Measurements from ENCODE around the gene FBXO5.
A peak's percentile ranks its signal among the peaks of the same experiment; 100 is the strongest.
"Not testable (repeated sequence)": the region's sequence is repeated elsewhere in the genome, so short reads cannot be mapped to it uniquely, and the experiment has no call there.

The FBXO5 gene

DNA sequence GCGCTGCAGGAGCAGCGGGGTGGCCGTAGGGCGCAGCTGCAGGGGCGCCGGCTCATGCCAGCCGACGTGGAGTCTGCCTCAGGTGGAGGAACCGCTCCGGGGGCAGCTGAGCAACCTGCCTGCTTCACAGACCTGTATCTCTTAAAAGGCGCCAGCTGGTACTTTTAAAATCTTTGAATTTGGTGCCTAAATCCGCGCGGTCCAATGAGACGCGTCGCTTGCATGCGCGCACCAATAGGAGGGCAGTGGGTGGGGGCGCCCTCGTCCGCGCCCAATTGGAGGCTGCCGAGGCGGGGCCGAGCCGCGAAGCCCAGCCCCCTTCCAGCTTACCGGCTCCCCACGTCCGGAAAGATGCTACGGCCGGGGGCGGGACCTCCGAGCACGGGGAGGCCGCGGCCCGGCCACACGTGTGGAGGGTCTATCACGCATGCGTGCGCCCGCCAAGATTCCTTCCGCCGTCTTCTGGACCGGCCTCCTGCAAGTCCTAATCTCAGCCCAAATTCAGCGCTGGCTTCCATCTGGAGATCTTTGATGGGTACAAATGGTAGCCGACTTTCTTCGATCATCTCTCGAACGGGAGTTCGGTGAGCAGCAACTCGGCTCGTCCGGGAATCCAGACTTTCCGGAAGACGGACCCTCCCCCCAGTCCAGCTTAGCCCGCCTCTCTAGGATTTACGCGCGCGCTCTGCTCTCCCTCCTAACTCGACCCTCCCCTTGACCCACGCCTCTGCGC is at the start of gene FBXO5:
FBXO5 (minus strand) TSS at position 138 of the 733 bp plus-strand sequence; CDS start at position 56, 82 bp downstream.
- peak; percentile 90 to 95 for DNase-seq (ENCODE audit: low read depth in 2 of 2)

DNA sequence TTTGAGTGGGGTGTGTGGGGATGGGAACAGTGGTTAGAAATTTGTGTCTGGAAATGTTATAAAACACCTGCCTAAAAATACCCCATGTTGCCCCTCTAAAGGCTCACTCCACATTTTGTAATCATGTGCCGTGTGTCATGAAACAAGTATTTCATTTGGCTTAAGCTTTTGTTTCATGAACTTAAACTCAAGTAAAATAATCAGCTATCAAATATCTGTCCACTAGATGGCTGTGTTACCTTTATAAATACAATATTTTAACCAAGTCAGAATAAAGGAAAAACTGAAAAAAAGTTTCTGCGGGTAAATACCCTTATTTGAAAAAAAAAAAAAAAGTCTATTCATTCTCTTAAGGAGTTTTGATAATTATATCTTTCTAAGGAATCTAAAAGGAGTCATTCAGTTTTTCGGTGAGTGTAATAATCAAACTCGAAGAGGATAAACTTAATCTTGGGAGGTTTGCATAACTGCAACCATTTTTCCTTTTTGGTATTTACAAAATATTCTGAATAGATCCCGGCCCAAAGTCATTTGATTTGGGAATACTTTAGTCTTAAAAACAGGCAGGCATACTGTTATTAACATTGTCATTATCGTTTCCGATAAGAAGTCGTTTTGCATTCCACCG is 49.5 kb upstream of the FBXO5 start:
- DNase-seq (ENCODE audit: low read depth in 2 of 2): no peak

DNA sequence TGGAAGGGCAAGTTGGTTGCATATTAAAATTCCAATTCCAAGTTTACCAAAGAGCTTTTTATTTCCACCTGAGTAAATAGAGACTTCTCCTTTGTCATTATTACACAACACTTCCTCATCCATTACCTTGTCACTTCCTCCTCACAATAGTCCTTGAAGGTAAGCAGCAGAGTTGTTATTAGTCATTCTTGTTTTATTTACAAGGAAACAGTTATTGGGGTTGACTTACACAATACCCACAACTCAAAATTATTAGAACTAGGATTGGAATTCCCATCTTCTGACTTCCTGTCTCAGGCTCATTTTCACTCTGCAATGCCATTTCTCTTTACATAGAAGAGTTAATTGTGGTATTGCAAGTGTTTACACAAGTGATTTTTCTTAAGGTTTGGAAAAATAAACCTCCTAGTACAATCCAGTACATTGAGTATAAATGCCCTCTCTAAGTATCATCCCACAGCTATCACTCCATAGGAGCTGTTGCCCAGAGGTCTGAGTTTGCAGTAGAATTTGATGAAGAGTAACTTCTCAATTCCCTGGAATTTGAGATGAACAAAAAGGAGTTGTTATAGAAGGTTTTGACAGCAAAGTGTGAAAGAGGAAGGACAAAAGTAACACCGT is 48.6 kb upstream of the FBXO5 start:
- DNase-seq (ENCODE audit: low read depth in 2 of 2): no peak

- DNase-seq (ENCODE audit: low read depth in 2 of 2): no peak
Measured at GRCh38 chr6:153028963-153029362, 46.1 kb upstream of the FBXO5 start.

GRCh38 chr6:153028286-153028685 is 45.4 kb upstream of the FBXO5 start:
- no peak for DNase-seq (ENCODE audit: low read depth in 2 of 2)

DNA sequence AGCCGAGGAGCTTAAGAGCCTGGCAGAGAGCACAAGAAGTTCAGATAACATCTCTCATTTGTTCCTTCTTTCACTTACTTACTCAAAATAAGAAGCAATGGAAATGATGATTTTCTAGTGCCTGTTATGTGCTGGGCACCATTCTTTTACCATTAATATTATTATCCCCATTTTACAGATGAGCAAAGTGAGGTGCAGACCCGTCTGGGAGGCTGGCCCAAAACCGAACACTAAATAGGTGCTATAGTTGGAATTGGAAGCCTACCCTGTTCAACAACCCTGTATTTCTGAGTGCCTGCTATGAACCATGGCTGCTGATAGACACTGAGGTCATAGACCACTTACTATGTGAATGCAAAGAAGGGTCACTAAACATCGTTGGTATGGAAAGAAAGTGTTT is 44.6 kb upstream of the FBXO5 start:
- no peak for DNase-seq (ENCODE audit: low read depth in 2 of 2)

DNA sequence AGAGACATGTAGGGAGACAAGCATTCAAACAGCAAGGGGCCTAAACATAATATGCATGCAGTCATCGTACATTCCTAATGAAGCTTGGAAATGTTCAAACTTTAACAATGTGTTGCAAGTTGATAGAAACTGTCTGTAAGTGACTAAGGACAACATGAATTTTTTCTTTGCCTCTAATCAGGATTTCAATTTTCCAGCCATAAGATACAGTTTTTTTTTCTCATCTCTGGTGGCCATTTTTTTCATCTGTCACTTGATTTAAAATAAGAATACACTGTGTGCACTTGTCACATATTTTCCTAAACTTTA is 41.8 kb upstream of the FBXO5 start:
- no peak for DNase-seq (ENCODE audit: low read depth in 2 of 2)

DNA sequence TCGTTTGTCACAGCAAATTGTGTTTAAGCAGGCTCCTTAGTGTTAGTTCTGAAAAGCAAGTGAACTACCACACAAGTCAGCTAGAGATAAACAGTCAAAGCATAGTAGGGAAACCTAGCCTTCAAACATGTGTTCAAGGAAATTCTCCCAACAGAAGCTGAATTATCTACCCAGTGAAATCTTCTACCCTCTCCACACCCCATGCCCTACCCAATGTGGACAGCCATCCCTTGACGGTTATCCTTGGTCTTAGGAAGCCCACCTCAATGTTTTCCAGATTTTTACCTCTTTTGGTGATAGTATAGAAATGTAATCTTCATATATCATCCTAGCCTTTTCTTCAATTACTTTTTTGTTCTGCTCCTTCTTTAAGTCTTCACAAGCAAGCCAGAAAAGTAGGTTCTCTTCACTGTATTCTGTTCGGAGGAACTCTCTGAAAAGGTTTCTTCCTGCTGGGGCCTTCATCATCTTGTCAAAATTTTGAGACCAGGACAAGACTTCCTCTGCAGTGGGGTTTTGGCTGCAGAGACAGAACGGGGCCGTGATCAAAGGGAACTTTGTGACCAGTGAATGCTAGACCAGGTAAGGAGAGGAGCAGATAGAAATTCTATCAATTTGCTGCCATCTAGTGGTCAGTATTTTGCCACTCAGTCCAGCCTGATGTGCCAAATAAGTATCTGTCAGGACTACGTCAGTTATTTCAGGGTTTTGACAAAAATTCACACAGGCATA is 41.3 kb upstream of the FBXO5 start:
- peak in 1 of 2 donors; percentile 27 for DNase-seq (ENCODE audit: low read depth in 2 of 2)

GRCh38 chr6:153018355-153018754 is 35.5 kb upstream of the FBXO5 start:
- DNase-seq (ENCODE audit: low read depth in 2 of 2): no peak

GRCh38 chr6:153016846-153017245 is 34.0 kb upstream of the FBXO5 start:
- DNase-seq (ENCODE audit: low read depth in 2 of 2): no peak

GRCh38 chr6:153015094-153015640 is 32.3 kb upstream of the FBXO5 start:
- DNase-seq (ENCODE audit: low read depth in 2 of 2): no peak

DNA sequence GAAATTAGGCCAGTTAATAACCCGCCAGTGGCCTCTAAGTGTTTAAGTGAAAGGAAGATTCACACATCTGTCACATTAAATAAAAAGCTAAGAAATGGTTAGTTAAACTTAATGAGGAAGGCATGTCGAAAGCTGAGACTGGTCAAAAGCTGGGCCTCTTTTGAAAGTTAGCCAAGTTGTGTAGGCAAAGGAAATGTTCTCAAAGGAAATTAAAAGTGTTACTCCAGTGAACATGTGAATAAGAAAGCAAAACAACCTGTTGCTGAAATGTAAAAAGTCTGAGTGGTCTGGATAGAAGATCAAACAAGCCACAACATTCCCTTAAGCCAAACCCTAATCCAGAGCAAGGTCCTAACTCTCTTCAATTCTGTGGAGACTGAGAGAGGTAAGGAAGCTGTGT is 30.6 kb upstream of the FBXO5 start:
- no peak for DNase-seq (ENCODE audit: low read depth in 2 of 2)

GRCh38 chr6:153012856-153013255 is 30.0 kb upstream of the FBXO5 start:
- DNase-seq (ENCODE audit: low read depth in 2 of 2): no peak

- DNase-seq (ENCODE audit: low read depth in 2 of 2): no peak
Measured at GRCh38 chr6:153003366-153003690, 20.5 kb upstream of the FBXO5 start.

DNA sequence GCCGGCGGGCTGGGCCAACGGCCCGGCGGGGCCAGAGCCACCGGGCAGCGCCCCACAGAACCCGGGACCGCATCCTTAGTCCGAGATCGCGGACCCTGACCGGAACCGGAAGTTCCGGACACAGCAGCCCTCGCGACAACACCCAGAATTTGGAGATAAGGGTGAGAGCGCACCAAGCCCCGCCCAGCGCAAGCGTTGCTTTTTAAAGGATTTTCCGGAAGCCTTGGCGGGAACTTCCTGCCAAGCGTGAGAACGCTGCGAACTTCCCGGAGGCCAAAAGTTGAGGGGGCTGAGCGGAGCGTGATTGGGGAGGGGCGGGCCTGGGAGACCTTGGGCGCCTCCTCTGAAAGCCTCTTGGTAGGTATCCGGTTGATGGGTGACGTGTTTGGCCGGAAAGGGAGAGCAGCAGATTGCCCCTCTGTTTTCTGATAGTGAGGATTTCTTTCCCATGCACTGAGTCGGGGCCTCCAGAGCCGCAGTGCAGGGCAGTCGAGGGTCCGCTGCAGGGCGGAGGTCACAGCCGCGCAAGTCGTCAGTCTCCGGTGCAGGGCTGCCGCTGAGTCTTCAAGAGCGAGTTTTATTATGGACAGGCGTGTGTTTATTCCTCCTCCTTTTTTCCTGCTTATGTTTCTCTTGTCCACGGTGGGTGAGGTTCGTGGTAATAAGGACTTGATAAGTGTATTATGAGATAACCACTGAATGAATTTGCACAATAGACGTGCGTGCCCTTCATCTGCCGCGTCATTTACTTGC is 19.9 kb upstream of the FBXO5 start, which contains the start of gene MTRF1L:
MTRF1L (minus strand) TSS at position 97 of the 753 bp plus-strand sequence; CDS start at position 73, 24 bp downstream.
- peak; percentile 83 to 84 for DNase-seq (ENCODE audit: low read depth in 2 of 2)

- no peak for DNase-seq (ENCODE audit: low read depth in 2 of 2)
Measured at GRCh38 chr6:153001767-153002612, 19.1 kb upstream of the FBXO5 start.

GRCh38 chr6:153000790-153001189 is 17.9 kb upstream of the FBXO5 start:
- not testable (repeated sequence) for DNase-seq (ENCODE audit: low read depth in 2 of 2)

- DNase-seq (ENCODE audit: low read depth in 2 of 2): no peak
Measured at GRCh38 chr6:153000243-153000642, 17.4 kb upstream of the FBXO5 start.

- not testable (repeated sequence) for DNase-seq (ENCODE audit: low read depth in 2 of 2)
Measured at GRCh38 chr6:152999538-152999937, 16.7 kb upstream of the FBXO5 start.

DNA sequence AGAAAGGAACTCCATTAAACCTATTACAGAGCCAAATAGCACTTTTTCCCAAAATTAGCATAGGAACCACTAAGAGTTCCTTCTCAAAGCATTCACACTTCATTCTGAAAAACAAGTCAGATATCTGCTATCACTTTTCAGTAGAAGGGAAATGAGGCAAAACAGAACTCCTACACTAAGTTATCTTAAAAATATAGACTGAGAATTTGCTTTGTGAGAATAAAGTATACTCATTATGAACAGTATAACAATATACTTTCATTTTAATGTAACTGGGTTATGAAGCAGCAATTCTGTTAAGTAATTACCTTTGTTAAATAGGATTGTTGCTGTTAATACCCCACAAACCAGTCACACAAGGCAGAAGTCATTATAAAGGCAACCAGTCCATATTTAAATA is 11.0 kb upstream of the FBXO5 start:
- no peak for DNase-seq (ENCODE audit: low read depth in 2 of 2)

DNA sequence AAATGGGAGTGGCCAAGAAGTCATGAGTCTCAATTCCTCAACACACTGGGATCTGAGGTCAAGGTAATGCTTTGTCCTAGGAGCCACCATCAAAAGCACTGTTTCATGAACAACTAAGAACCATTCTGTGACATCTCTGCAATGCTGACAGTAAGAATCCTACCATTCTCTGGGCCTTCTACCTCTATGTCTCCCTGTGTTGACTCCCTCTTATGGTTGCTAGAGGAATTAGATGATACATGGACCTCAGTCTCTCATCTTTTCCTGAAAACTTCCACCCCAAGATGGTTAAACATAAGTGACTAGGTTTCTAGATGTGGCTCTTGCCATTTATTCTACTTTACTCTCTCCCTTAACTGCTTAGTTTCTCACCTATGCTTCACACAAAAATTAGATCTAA is 10.6 kb upstream of the FBXO5 start:
- no peak for DNase-seq (ENCODE audit: low read depth in 2 of 2)
